LNCAP (cell line): ENCODE results near the gene ARSG.

Experiments used
- TF ChIP-seq, protein P1 (sequence below): fragments of 450-650 bp; IDR thresholded peaks from 2 replicates; pipeline ENCODE4 v1.5.1; 2017; ENCODE audit warnings: mild to moderate bottlenecking

Gene ARSG

GRCh38 chr17:68301438-68301959, 10.2 kb downstream of the ARSG start:
- TF ChIP-seq, protein P1, sequence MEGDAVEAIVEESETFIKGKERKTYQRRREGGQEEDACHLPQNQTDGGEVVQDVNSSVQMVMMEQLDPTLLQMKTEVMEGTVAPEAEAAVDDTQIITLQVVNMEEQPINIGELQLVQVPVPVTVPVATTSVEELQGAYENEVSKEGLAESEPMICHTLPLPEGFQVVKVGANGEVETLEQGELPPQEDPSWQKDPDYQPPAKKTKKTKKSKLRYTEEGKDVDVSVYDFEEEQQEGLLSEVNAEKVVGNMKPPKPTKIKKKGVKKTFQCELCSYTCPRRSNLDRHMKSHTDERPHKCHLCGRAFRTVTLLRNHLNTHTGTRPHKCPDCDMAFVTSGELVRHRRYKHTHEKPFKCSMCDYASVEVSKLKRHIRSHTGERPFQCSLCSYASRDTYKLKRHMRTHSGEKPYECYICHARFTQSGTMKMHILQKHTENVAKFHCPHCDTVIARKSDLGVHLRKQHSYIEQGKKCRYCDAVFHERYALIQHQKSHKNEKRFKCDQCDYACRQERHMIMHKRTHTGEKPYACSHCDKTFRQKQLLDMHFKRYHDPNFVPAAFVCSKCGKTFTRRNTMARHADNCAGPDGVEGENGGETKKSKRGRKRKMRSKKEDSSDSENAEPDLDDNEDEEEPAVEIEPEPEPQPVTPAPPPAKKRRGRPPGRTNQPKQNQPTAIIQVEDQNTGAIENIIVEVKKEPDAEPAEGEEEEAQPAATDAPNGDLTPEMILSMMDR = no peak

- TF ChIP-seq, protein P1 = no peak
Measured at GRCh38 chr17:68302066-68302564, 10.8 kb downstream of the ARSG start.

DNA sequence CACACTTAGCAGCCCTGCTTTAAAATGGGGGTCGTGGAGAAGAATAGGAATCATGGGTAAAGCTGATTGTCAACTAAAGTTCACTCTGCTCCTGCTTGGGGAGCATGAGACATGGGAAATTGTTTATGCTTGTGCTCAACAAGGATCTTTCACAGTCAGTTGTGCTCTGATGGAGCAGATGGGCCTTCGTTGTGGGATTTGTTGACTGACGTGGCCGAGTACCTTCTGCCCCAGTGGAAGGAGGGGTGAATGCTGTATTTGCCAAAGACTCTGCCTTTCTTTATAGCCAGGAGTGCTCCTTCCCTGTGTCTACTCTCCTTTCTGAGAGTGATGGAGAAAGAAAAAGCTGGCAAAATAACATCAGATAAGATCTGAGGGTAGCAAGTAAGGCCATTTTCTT, 11.4 kb downstream of the ARSG start:
- TF ChIP-seq, protein P1 = no peak

DNA sequence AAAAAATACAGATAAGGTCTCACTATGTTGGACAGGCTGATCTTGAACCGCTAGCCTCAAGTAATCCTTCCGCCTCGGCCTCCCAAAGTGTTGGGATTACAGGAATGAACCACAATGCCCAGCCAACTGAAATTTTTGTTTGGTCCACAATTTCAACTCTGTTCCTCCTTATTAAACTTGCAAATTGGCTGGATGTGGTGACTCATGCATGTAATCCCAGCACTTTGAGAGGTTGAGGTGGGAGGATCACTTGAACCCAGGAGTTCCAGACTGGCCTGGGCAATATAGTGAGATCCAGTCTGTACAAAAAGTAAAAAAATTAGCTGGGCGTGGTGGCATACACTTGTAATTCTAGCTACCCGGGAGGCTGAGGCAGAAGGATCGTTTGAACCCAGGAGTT, 13.4 kb downstream of the ARSG start:
- TF ChIP-seq, protein P1 = no peak

DNA sequence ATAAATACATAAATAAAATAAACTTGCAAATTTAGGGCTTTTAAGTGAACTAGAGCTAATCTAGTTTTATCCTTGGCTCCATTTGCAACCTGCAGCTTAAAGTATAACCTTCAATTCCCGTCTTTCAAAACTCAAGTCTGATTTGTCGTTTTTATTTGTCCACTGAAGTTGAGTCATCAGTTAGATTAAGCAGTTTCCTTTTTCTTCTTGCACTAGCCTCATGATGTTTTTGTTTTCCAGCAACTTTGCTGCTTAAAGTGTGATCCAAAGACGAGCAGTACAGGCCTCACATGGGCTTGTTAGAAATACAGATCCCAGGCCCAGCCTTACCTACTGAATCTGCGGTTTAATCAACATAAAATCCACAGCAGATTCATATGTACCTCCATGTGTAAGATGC, 13.8 kb downstream of the ARSG start:
- TF ChIP-seq, protein P1 = no peak

GRCh38 chr17:68306819-68307218, 15.5 kb downstream of the ARSG start:
- TF ChIP-seq, protein P1 = no peak

GRCh38 chr17:68307443-68307842, 16.1 kb downstream of the ARSG start:
- TF ChIP-seq, protein P1 = no peak

GRCh38 chr17:68310152-68310551, 18.9 kb downstream of the ARSG start:
- TF ChIP-seq, protein P1 = no peak
